Mesendoderm (in vitro differentiated cells): ENCODE measurements around the gene EXOG.

Experiments used
- DNase-seq: peaks from one replicate; pipeline ENCODE4 v3.0.0; 2013
- H2AK5ac ChIP-seq: 2 replicates; pipeline ENCODE4 v1.6.1; 2013; ENCODE audit warnings: low read length, inconsistent platforms
- H2BK120ac ChIP-seq: 2 replicates; pipeline ENCODE4 v1.6.1; 2013; ENCODE audit warnings: low read depth, mild to moderate bottlenecking, low read length, moderate library complexity, mixed read lengths
- H2BK15ac ChIP-seq: replicated peaks from 2 replicates; pipeline ENCODE4 v1.6.1; 2013; ENCODE audit warnings: low read depth, mild to moderate bottlenecking, moderate library complexity
- H2BK5ac ChIP-seq: 2 replicates; pipeline ENCODE4 v1.6.1; 2013; ENCODE audit warnings: low read length, inconsistent platforms
- H3K18ac ChIP-seq: 2 replicates; pipeline ENCODE4 v1.6.1; 2013; ENCODE audit warnings: mild to moderate bottlenecking, low read length, mixed read lengths
- H3K23ac ChIP-seq: one replicate; pipeline ENCODE4 v1.6.1; 2013; ENCODE audit warnings: low read length
- H3K27ac ChIP-seq: 2 replicates; pipeline ENCODE4 v1.5.1; 2013; ENCODE audit warnings: low read depth, mild to moderate bottlenecking, inconsistent platforms, low read length, moderate library complexity
- H3K27me3 ChIP-seq: 2 replicates; pipeline ENCODE4 v1.6.1; 2013; ENCODE audit warnings: low read length, control low read depth, mild to moderate bottlenecking, inconsistent platforms; ENCODE audit not compliant: insufficient read depth, poor library complexity
- H3K36me3 ChIP-seq: 2 replicates; pipeline ENCODE4 v1.6.1; 2013; ENCODE audit warnings: low read length, inconsistent platforms; ENCODE audit not compliant: control insufficient read depth, insufficient read depth
- H3K4ac ChIP-seq: one replicate; pipeline ENCODE4 v1.6.1; 2013; ENCODE audit warnings: low read depth, mild to moderate bottlenecking, low read length, moderate library complexity
- H3K4me1 ChIP-seq: 2 replicates; pipeline ENCODE4 v1.6.1; 2013; ENCODE audit warnings: low read depth, low read length, inconsistent platforms; ENCODE audit not compliant: control insufficient read depth
- H3K4me2 ChIP-seq: 2 replicates; pipeline ENCODE4 v1.6.1; 2013; ENCODE audit warnings: low read length
- H3K4me3 ChIP-seq: 2 replicates; pipeline ENCODE4 v1.5.1; 2013; ENCODE audit warnings: mild to moderate bottlenecking, low read length
- H3K56ac ChIP-seq: one replicate; pipeline ENCODE4 v1.6.1; 2013; ENCODE audit warnings: low read length
- H3K79me1 ChIP-seq: 2 replicates; pipeline ENCODE4 v1.6.1; 2013; ENCODE audit warnings: low read length, inconsistent platforms
- H3K79me2 ChIP-seq: 2 replicates; pipeline ENCODE4 v1.6.1; 2013; ENCODE audit warnings: mild to moderate bottlenecking, low read length; ENCODE audit not compliant: control insufficient read depth, insufficient read depth
- H3K9ac ChIP-seq: 2 replicates; pipeline ENCODE4 v1.6.1; 2013; ENCODE audit warnings: low read length, inconsistent platforms
- H4K5ac ChIP-seq: one replicate; pipeline ENCODE4 v1.6.1; 2013; ENCODE audit warnings: low read length
- H4K8ac ChIP-seq: one replicate; pipeline ENCODE4 v1.6.1; 2013; ENCODE audit warnings: low read depth, mild to moderate bottlenecking, control low read depth, low read length, moderate library complexity
- WGBS: extraction: QIAGEN DNeasy Blood & Tissue Kit; methylation state at CpG from one replicate; pipeline ENCODE4 v1.1.7; 2013; ENCODE audit warnings: low lambda C conversion rate, missing lambda C conversion rate; ENCODE audit not compliant: insufficient coverage; ENCODE audit errors: extremely low coverage; 5-methylcytosine and 5-hydroxymethylcytosine counted together

EXOG gene

DNA sequence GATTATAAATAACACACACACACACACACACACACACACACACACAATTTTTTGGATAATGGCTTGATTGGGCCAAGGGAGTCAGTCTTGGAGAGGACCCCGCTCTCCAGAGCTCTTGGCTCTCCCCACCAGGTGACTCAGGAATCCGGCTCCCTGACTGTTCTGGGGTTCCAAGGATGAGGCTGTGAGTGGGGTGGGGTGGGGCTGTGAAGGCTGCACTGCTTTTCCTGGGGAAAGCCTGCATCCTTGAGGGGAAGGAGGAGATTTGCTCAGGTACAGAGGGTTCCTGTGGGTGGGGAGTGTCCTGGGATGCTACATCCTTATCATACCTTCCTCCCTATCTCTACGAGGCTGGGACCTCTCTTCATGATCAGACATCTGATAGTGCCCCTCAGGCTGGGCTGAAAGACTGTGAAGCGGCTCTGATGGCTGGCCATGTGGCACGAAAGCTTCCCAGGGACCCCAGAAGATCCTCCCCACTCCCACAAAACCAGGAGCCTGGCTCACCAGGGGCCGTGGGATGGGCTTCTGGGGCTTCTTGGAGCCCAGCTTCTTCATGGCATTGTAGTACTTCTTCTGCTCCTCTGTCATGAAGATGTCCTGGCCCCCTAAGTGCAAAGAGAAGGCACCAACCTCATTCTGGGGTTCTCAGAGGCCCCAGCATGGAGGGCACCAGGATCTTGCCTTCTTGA is 59.2 kb downstream of the EXOG start:
- no peak overlapping the region for H3K4me3 ChIP-seq
- H3K18ac ChIP-seq, result no peak overlapping the region
- H4K8ac ChIP-seq, result no peak overlapping the region
- H2BK5ac ChIP-seq, result no peak overlapping the region
- H3K4me1 ChIP-seq, result no peaks in the 10 kb centered on the region
- H2AK5ac ChIP-seq, result no peak overlapping the region
- no peaks in the 10 kb centered on the region for H3K27me3 ChIP-seq
- no peaks in the 10 kb centered on the region for H3K79me1 ChIP-seq
- no peaks in the 10 kb centered on the region for H3K36me3 ChIP-seq
- H3K4ac ChIP-seq, result no peak overlapping the region
- no peak overlapping the region for H3K23ac ChIP-seq
- H2BK120ac ChIP-seq, result no peak overlapping the region
- no peak overlapping the region for H3K56ac ChIP-seq
- no peak for DNase-seq
- no peak overlapping the region for H3K9ac ChIP-seq
- H3K27ac ChIP-seq, result no peak overlapping the region
- no peak overlapping the region for H4K5ac ChIP-seq
- WGBS, result no CpG with 5 or more reads among the region's 6 CpGs
- no peak overlapping the region for H3K4me2 ChIP-seq
- H3K79me2 ChIP-seq, result no peaks in the 10 kb centered on the region
- no peak overlapping the region for H2BK15ac ChIP-seq

DNA sequence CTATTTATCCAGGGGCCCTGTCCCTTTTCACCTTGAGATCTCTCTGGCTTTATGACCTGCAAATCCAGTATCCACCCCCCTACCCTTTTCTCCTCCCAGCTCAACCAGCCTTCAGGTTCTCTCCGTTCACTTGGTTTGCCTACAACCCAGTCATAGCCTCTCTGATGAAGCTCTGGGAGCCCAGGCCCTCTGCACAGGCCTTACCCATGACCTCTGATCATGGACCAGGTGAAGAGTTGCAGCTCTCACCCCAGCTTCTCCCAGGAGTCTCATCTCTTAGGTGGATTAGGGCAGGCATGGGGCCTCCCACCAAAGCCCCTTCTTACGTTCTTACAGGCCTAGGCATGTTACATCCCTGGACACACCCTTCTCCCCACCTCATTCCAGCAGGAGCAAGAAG is 59.8 kb downstream of the EXOG start:
- Histone ChIP-seq H3K79me2 (no peaks in the 10 kb centered on the region), H3K56ac (no peak overlapping the region), H2BK120ac (no peak overlapping the region), H4K8ac (no peak overlapping the region), H3K27me3 (no peaks in the 10 kb centered on the region), H3K4ac (no peak overlapping the region), H3K79me1 (no peaks in the 10 kb centered on the region), H3K4me3 (no peak overlapping the region), H3K9ac (no peak overlapping the region), H3K23ac (no peak overlapping the region), H2AK5ac (no peak overlapping the region), H3K27ac (no peak overlapping the region), H3K4me1 (no peaks in the 10 kb centered on the region), H2BK15ac (no peak overlapping the region), H3K36me3 (no peaks in the 10 kb centered on the region), H3K4me2 (no peak overlapping the region), H2BK5ac (no peak overlapping the region), H4K5ac (no peak overlapping the region), H3K18ac (no peak overlapping the region)
- no CpG with 5 or more reads among the region's 2 CpGs for WGBS
- no peak for DNase-seq

DNA sequence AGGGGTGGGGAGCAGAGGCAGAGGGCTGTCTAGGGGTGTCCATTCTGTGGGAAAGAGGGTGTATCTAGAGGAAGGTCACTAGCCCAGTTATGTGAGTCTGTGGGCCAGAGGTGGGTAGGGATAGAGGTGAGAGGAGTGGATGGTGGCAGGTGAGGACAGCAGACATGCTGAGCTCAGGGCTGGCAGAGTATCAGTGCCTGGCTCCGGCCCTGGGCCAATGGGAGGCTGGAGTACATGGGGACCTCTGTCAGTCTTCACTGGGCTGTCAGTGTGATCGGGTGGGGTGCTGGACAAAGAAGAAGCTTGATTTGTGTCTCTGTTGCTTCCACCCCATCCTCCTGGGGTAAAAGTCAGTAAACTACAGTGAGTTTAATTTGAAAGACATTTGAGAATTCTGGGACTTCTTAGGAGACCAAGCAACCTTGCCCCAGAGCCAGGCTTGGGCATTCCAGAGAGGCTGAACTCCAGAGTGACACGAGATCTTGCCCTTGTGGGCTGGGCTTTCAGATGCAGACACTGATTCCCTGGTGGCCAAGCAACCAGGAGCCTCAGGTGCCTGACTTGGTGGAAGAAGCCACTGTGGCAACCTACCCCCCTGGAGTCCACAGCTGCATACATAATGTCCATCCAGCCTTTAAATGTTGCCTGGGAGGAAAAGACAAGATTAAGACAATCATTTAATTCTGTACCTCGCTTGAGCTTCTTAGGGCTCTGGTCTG is 60.7 kb downstream of the EXOG start:
- no peak overlapping the region for H4K5ac ChIP-seq
- no peaks in the 10 kb centered on the region for H3K36me3 ChIP-seq
- no peak for DNase-seq

DNA sequence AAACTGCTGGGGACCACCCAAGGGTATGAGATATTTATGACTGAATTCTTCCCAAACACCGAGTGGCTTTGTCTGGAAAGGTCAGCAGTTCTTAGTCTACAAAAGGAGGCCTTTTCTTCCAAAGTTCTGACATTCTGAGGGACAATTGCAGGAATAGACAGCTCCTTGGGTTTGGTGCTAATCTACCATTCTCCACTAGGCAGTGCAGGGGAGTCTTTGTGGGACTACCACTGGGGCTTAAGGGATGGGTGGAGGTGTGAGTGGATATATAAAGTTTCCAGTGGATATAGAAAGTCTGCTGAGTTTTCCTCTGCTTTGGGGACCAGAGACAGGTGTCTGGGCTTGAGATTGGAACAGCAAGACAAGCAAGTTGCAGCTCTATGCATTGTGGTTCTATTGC is 62.7 kb downstream of the EXOG start:
- Histone ChIP-seq H3K4me1 (no peaks in the 10 kb centered on the region), H3K79me2 (no peaks in the 10 kb centered on the region), H2BK5ac (no peak overlapping the region), H3K27ac (no peak overlapping the region), H4K5ac (no peak overlapping the region), H4K8ac (no peak overlapping the region), H3K4me2 (no peak overlapping the region), H3K23ac (no peak overlapping the region), H3K36me3 (no peaks in the 10 kb centered on the region), H2BK15ac (no peak overlapping the region), H3K4ac (no peak overlapping the region), H3K18ac (no peak overlapping the region), H2BK120ac (no peak overlapping the region), H3K4me3 (no peak overlapping the region), H3K27me3 (no peaks in the 10 kb centered on the region), H3K9ac (no peak overlapping the region), H3K56ac (no peak overlapping the region), H3K79me1 (no peaks in the 10 kb centered on the region), H2AK5ac (no peak overlapping the region)
- no CpG with 5 or more reads among the region's 1 CpG for WGBS
- no peak for DNase-seq

More for the DNA sequence above, 60.7 kb downstream of the EXOG start:
- Histone ChIP-seq H3K4me1 (no peaks in the 10 kb centered on the region), H3K56ac (no peak overlapping the region), H2BK15ac (no peak overlapping the region), H3K4me2 (no peak overlapping the region), H3K9ac (no peak overlapping the region), H3K4ac (no peak overlapping the region), H3K79me1 (no peaks in the 10 kb centered on the region), H3K79me2 (no peaks in the 10 kb centered on the region), H2AK5ac (no peak overlapping the region), H2BK120ac (no peak overlapping the region), H3K27ac (no peak overlapping the region), H3K27me3 (no peaks in the 10 kb centered on the region), H3K23ac (no peak overlapping the region), H3K4me3 (no peak overlapping the region), H2BK5ac (no peak overlapping the region), H3K18ac (no peak overlapping the region), H4K8ac (no peak overlapping the region)
- WGBS, result no CpG with 5 or more reads among the region's 4 CpGs

DNA sequence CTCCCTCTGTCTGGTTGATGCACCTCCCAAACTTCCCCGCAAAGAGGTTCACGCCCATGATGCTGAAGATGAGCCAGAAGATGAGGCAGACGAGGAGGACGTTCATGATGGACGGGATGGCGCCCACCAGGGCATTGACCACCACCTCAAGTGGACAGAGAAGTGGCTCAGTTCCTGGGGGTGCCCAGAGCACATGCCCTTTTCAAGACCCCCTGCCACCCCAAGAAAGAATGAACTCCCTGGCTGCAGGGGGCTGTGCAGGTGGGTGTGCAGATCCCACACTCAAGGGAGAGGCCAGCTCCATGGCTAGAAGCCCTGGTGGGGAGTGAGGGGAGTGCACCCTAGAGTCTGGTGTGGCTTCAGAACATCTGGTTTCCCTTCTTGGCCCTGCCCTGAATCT is 64.1 kb downstream of the EXOG start:
- Histone ChIP-seq H3K4ac (no peak overlapping the region), H4K8ac (no peak overlapping the region), H3K79me1 (no peaks in the 10 kb centered on the region), H4K5ac (no peak overlapping the region), H3K9ac (no peak overlapping the region), H2BK5ac (no peak overlapping the region), H3K36me3 (no peaks in the 10 kb centered on the region), H3K27me3 (no peaks in the 10 kb centered on the region), H3K27ac (no peak overlapping the region), H3K23ac (no peak overlapping the region), H3K4me1 (no peaks in the 10 kb centered on the region), H2BK120ac (no peak overlapping the region), H3K4me3 (no peak overlapping the region), H3K79me2 (no peaks in the 10 kb centered on the region), H2AK5ac (no peak overlapping the region), H3K4me2 (no peak overlapping the region), H3K18ac (no peak overlapping the region), H3K56ac (no peak overlapping the region), H2BK15ac (no peak overlapping the region)
- no peak for DNase-seq
- no CpG with 5 or more reads among the region's 6 CpGs for WGBS
